ENCODE data around the gene PDLIM1. TPM values are rescaled to one million over a fixed set of nuclear protein-coding genes. Genes with fewer than 3 reads are reported as not detected.

PDLIM1 gene
- total RNA-seq, 1 experiment from 2014 or later = 115 TPM

DNA sequence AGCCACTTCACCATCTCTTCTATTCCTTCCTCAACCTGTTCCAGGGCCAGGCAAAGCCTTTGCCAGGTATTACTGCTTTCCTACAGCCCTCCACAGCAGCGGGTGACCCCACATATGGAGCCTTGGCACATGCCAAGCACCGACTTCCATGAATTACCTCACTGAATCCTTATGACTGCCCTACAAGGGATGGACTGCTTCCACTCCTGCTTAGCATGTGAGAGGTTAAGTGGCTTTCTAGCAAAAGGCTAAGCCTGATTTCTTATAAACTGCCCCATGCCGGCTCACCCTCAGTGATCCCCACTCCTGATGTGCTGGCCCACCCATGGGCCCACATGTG is 44.0 kb upstream of the PDLIM1 start:
- H3K27ac Mint-ChIP-seq = no peak overlapping the region
- Histone ChIP-seq H2BK120ac (ENCODE audit: low read depth, low read length, poor library complexity, severe bottlenecking) (no peak overlapping the region), H3K14ac (ENCODE audit: insufficient read depth, low read length) (no peak overlapping the region), H3K9ac (ENCODE audit: extremely low read depth, insufficient read length, low read length) (no peak overlapping the region), H3K79me2 (ENCODE audit: insufficient read depth, low read length) (no peaks in the 10 kb centered on the region), H4K20me1 (ENCODE audit: control insufficient read depth, insufficient read depth, insufficient read length) (no peaks in the 10 kb centered on the region), H3K56ac (ENCODE audit: insufficient read length, low read depth, low read length) (no peak overlapping the region), H3K27ac (ENCODE audit: insufficient read length, low read depth, low read length) (no peak overlapping the region), H4K8ac (replicated peaks; ENCODE audit: insufficient read length, low read depth, low read length) (no peak overlapping the region), H2BK15ac (ENCODE audit: low read depth, low read length) (no peak overlapping the region), H3K9me3 (ENCODE audit: control insufficient read depth, low read depth, low read length) (no peaks in the 10 kb centered on the region), H2AFZ (ENCODE audit: low read length) (no peak overlapping the region), H3K18ac (ENCODE audit: insufficient read length, low read depth, low read length) (no peak overlapping the region), H3K4me2 (ENCODE audit: insufficient read depth, insufficient read length, low read length) (no peak overlapping the region), H4K91ac (ENCODE audit: insufficient read length, low read depth, low read length) (no peak overlapping the region), H3K27me3 (ENCODE audit: insufficient read depth, low read length) (no peaks in the 10 kb centered on the region), H2BK12ac (ENCODE audit: insufficient read length, low read depth, low read length) (no peak overlapping the region), H3K4ac (ENCODE audit: low read depth, low read length) (no peak overlapping the region), H2BK5ac (ENCODE audit: insufficient read length, low read length) (no peak overlapping the region), H3K23ac (ENCODE audit: insufficient read length, low read depth, low read length) (no peak overlapping the region), H3T11ph (ENCODE audit: low read length) (no peak overlapping the region), H2BK20ac (ENCODE audit: low read depth, low read length, poor library complexity, severe bottlenecking) (no peak overlapping the region), H4K5ac (ENCODE audit: insufficient read length, low read depth, low read length) (no peak overlapping the region), H3K23me2 (ENCODE audit: insufficient read length, low read depth, low read length, poor library complexity, severe bottlenecking) (no peaks in the 10 kb centered on the region), H3K79me1 (ENCODE audit: insufficient read depth, low read depth, low read length, poor library complexity, severe bottlenecking) (no peaks in the 10 kb centered on the region), H3K4me1 (ENCODE audit: insufficient read depth, low read length) (no peaks in the 10 kb centered on the region), H2AK5ac (ENCODE audit: insufficient read length, low read length) (no peak overlapping the region)
- H3K36me3 Mint-ChIP-seq (ENCODE audit: insufficient read depth in 1 of 3, low read depth in 3 of 3) = peaks cover 4 to 22% (median 6%) of the 10 kb centered on the region in 3 experiments; a peak in 6 of 7 replicates
- WGBS (ENCODE audit: extremely low coverage, insufficient read length, low lambda C conversion rate) = no CpG with 5 or more reads among the region's 3 CpGs
- TF ChIP-seq, protein P1, sequence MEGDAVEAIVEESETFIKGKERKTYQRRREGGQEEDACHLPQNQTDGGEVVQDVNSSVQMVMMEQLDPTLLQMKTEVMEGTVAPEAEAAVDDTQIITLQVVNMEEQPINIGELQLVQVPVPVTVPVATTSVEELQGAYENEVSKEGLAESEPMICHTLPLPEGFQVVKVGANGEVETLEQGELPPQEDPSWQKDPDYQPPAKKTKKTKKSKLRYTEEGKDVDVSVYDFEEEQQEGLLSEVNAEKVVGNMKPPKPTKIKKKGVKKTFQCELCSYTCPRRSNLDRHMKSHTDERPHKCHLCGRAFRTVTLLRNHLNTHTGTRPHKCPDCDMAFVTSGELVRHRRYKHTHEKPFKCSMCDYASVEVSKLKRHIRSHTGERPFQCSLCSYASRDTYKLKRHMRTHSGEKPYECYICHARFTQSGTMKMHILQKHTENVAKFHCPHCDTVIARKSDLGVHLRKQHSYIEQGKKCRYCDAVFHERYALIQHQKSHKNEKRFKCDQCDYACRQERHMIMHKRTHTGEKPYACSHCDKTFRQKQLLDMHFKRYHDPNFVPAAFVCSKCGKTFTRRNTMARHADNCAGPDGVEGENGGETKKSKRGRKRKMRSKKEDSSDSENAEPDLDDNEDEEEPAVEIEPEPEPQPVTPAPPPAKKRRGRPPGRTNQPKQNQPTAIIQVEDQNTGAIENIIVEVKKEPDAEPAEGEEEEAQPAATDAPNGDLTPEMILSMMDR (conservative IDR thresholded peaks at IDR 0.05) = no peak
- no peak overlapping the region for H3K4me3 Mint-ChIP-seq
- peaks cover 8% of the 10 kb centered on the region for H3K27me3 Mint-ChIP-seq (ENCODE audit: low read depth)
- DNase-seq = no peak
- H3K4me1 Mint-ChIP-seq = peaks cover 27 to 30% of the 10 kb centered on the region in 2 experiments
- H3K9me3 Mint-ChIP-seq = no peaks in the 10 kb centered on the region
